ENCODE measurements around the gene TOGARAM2.

Gene TOGARAM2

GRCh38 chr2:29024882-29025430 lies 43.9 kb downstream of the TOGARAM2 start:
- no peak for DNase-seq (ENCODE audit: low read depth, low spot score)
- ChIA-PET POLR2A (interaction anchor here (0.6 kb wide), 1 partner anchor 32 kb away, joined by 4 read pairs; no protein-coding TSS in a partner anchor), CTCF (no interaction called here)
- no peak for TF ChIP-seq CTCF (IDR thresholded peaks at IDR 0.05; ENCODE audit: insufficient read depth, low read length, missing control alignments)
- no peak overlapping the region for H3K4me3 ChIP-seq (ENCODE audit: low read depth, low read length)

- TF ChIP-seq CTCF (IDR thresholded peaks at IDR 0.05; ENCODE audit: insufficient read depth, low read length, missing control alignments) = no peak
- no peak overlapping the region for H3K4me3 ChIP-seq (ENCODE audit: low read depth, low read length)
- DNase-seq (ENCODE audit: low read depth, low spot score) = no peak
- ChIA-PET POLR2A (no interaction called here), CTCF (no interaction called here)
Observed at GRCh38 chr2:29025711-29026110, 44.6 kb downstream of the TOGARAM2 start.

- H3K4me3 ChIP-seq (ENCODE audit: low read depth, low read length) = no peak overlapping the region
- TF ChIP-seq CTCF (IDR thresholded peaks at IDR 0.05; ENCODE audit: insufficient read depth, low read length, missing control alignments) = no peak
- ChIA-PET POLR2A (no interaction called here), CTCF (no interaction called here)
- no peak for DNase-seq (ENCODE audit: low read depth, low spot score)
Observed at GRCh38 chr2:29031046-29031445, 49.9 kb downstream of the TOGARAM2 start.

GRCh38 chr2:29032189-29032588 lies 51.1 kb downstream of the TOGARAM2 start:
- no peak for DNase-seq (ENCODE audit: low read depth, low spot score)
- CTCF ChIA-PET = interaction anchor here (1.2 to 1.8 kb wide), 2 partner anchors 30 to 891 kb away, joined by 3 to 4 read pairs; no protein-coding TSS in a partner anchor
- POLR2A ChIA-PET = no interaction called here
- no peak for TF ChIP-seq CTCF (IDR thresholded peaks at IDR 0.05; ENCODE audit: insufficient read depth, low read length, missing control alignments)
- H3K4me3 ChIP-seq (ENCODE audit: low read depth, low read length) = no peak overlapping the region

GRCh38 chr2:29033172-29033571 lies 52.1 kb downstream of the TOGARAM2 start:
- DNase-seq (ENCODE audit: low read depth, low spot score) = no peak
- no peak for TF ChIP-seq CTCF (IDR thresholded peaks at IDR 0.05; ENCODE audit: insufficient read depth, low read length, missing control alignments)
- POLR2A ChIA-PET = no interaction called here
- H3K4me3 ChIP-seq (ENCODE audit: low read depth, low read length) = no peak overlapping the region
- CTCF ChIA-PET = interaction anchor here (1.2 to 1.8 kb wide), 2 partner anchors 29 to 890 kb away, joined by 3 to 4 read pairs; no protein-coding TSS in a partner anchor

GRCh38 chr2:29033656-29034055 lies 52.6 kb downstream of the TOGARAM2 start:
- POLR2A ChIA-PET = no interaction called here
- no peak for DNase-seq (ENCODE audit: low read depth, low spot score)
- no peak for TF ChIP-seq CTCF (IDR thresholded peaks at IDR 0.05; ENCODE audit: insufficient read depth, low read length, missing control alignments)
- CTCF ChIA-PET = interaction anchor here (1.8 kb wide), 1 partner anchor 29 kb away, joined by 4 read pairs; no protein-coding TSS in a partner anchor
- H3K4me3 ChIP-seq (ENCODE audit: low read depth, low read length) = no peak overlapping the region
